ENCODE results near the gene INO80.

The INO80 gene

DNA sequence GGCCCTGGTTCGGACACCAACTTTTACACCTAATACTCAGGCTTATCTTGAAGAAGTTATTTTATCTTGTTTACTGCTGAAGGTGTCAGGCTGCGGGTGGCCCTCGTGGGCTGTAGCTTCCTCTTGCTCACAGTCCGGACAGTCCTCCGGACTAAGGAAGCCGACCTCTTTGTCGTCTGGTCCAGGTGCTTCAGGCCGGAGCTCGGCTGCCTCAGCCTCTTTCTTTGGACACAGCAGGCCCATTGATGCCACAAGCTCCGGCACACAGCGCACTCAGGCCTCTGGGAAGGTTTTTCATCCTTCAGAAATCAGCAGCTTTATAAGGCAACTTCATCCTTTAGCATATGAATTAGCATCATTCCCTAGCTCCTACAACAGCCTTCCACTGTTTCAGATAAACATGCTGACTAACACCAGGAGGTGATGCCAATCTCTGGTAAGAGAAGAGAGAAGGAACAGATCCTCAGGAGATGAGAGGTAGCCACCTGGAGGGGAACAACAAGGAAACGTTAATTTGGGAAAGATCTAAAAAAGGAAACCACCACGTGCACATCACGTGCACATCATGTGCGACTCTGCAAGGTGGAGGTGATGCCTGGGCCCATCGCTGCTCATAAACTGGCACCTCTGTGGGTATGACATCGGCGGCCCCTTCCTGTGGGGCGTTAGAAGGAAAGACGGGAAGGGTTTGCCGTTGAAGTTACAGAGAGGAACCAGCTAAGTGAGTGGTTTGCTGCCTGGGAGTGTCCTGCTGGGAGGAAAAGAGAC is 167.2 kb downstream of the INO80 start:
- DNase-seq (ENCODE audit: extremely low read depth, low read depth): no peak
- TF ChIP-seq, protein P1, sequence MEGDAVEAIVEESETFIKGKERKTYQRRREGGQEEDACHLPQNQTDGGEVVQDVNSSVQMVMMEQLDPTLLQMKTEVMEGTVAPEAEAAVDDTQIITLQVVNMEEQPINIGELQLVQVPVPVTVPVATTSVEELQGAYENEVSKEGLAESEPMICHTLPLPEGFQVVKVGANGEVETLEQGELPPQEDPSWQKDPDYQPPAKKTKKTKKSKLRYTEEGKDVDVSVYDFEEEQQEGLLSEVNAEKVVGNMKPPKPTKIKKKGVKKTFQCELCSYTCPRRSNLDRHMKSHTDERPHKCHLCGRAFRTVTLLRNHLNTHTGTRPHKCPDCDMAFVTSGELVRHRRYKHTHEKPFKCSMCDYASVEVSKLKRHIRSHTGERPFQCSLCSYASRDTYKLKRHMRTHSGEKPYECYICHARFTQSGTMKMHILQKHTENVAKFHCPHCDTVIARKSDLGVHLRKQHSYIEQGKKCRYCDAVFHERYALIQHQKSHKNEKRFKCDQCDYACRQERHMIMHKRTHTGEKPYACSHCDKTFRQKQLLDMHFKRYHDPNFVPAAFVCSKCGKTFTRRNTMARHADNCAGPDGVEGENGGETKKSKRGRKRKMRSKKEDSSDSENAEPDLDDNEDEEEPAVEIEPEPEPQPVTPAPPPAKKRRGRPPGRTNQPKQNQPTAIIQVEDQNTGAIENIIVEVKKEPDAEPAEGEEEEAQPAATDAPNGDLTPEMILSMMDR (IDR thresholded peaks at IDR 0.05; ENCODE audit: low read depth, low read length): no peak

DNA sequence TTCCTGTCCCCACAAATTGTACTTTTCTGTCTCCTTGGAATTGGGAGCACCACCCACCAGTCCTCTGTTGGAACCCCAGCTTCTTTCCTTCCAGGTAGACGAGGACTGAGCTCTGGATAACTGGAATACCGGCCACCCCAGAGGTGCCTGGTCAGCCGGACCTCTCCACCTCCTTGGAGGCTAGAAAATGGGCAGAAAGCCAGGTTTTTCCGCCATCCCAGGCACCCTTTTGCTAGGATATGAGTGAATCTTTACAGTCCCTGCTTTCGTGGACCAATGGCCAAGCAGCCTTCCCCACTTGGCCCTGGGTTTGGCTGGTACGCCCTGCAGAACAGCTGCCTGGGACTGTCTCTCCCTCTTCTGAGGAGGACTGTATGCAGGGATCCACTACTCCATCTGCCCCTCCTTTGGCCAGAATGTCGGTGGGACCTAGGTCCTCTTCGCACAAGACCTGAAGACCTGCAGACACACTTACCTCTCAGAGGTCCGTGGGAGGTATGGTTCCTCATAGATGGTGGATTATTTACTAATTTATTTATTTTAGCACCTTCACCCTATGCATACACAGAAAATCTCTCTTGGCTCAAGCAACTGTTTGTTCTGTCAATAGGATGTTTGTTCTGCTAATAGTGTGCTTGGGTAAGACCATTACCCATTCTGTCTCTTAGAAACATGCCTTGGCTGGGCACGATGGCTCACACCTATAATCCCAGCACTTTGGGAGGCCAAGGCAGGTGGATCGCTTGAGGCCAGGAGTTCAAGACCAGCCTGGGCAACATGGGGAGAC is 171.4 kb downstream of the INO80 start:
- no peak for DNase-seq (ENCODE audit: extremely low read depth, low read depth)
- TF ChIP-seq, protein P1 (IDR thresholded peaks at IDR 0.05; ENCODE audit: low read depth, low read length): no peak

DNA sequence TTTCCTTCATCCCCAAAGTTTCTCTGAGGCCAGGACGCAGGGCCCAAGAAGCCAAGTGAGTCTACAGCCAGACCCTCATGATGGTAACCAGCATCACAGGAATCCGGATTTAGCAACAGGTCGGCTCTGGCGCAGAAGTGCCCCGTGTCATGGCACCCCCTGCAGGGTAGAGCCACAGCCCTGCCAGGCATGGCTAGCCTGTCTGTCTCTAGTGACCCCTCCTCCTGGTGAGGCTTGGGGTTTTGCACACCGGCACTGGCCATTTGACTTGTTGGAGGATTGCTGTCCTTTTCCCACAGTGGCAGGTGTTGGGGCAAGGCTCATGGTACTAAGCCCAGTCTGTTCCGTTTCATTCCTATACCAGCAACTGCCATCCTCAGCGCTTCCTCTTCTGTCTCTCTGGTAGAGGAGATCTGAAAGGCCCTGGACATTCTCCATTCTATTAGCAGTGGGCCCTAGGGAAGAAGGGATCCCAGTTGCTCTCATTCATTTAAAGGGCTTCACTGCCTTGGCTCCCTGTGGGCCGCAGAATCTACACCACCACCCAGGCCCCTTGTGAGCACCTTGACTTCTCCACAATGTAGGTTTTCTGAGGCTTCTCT is 172.2 kb downstream of the INO80 start:
- TF ChIP-seq, protein P1 (IDR thresholded peaks at IDR 0.05; ENCODE audit: low read depth, low read length): no peak
- DNase-seq (ENCODE audit: extremely low read depth, low read depth): no peak

DNA sequence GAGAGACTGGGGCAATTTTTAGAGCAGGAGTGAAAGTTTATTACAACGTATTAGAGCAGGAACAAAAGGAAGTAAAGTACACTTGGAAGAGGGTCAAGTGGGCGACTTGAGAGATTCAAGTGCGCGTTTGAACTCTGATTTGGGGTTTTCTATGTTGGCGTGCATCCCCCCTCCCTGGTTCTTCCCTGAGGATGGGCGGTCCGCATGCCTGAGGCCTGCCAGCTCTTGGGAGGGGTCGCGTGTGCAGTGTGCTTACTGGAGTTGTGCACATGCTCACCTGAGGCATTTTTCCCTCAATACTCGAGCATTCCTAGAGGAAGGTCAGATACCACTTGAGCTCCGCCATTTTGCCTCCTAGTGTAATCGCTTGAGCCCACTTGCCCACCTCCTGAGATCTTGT is 173.2 kb downstream of the INO80 start:
- no peak for DNase-seq (ENCODE audit: extremely low read depth, low read depth)
- TF ChIP-seq, protein P1 (IDR thresholded peaks at IDR 0.05; ENCODE audit: low read depth, low read length): no peak

DNA sequence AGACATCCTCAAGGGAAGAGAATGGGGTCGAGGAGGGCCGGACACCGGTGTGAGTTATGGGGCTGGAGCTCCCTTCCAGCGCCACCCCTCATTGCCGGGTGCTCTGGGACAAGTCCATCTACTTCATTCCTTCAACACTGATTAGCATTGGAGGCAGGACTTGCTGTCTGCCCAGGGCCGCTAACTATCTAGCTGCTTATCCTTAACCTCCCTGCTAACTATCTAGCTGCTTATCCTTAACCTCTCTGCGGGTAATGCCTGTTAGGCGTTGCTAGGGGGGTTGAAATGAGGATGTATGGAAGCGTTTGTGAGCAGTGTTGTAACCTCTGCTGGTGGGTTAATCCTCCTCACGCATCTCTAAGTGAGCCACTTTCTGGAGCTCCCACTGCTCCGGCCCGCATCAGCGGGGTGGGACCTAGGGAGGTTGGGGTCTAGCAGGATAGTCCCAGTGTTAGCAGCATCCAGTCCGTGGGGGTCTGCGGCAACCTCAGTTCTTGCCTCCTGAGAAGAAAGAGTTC is 173.7 kb downstream of the INO80 start:
- TF ChIP-seq, protein P1 (IDR thresholded peaks at IDR 0.05; ENCODE audit: low read depth, low read length): no peak
- no peak for DNase-seq (ENCODE audit: extremely low read depth, low read depth)

DNA sequence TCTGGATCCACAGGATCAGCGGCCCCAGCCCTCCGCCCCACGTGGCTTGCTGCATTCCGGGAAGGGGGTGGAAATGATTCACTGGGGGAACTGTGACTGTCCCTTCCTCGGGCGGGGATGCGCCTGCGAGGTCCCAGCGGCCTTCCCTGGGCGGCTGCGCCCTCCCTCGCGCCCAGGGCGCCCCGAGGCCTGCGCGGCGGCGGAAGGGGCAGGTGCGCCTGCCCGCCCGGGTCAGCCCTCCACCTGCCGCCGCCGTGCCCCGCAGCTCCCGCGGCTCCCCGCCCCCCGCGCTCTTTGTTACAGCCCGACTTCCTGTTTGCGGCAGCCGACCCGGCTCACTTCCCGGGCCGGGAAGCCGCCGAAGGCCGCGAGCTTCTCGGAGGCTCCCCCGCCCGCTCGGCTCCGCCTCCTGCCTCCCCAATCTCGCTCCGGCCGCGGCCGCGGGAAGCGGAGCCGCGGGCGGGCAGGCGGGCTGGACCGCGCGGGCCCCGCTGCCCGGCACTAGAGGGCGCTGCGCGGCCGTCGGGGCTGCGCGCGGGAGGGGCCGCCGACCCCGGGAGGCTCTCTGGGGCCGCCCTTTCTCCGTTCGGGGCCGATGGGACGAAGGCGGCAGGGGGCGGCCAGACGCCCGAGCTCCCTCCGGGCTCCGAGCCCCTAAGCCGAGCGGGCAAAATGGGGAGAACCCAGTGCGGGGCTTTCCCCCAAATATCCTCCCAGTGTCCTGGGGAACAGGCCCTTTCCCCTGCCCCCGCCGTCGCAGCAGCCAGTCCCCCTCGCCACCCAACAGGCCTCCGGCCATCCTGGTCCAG is 174.3 kb downstream of the INO80 start:
- no peak for DNase-seq (ENCODE audit: extremely low read depth, low read depth)
- TF ChIP-seq, protein P1 (IDR thresholded peaks at IDR 0.05; ENCODE audit: low read depth, low read length): no peak; the same call in none of the 2 replicates
